D341Med (cell line): ENCODE measurements around the gene ZNF514.
"Not testable (repeated sequence)": the region's sequence is repeated elsewhere in the genome, so short reads cannot be mapped to it uniquely, and the experiment has no call there.

Source experiments
- DNase-seq: peaks from one replicate; pipeline ENCODE4 v3.0.0; 2012; ENCODE audit warnings: low spot score

The ZNF514 gene

GRCh38 chr2:95159690-95160449 is at the start of gene ZNF514:
ZNF514 (minus strand) TSS chr2:95159848; CDS start chr2:95153253, 6,595 bp downstream.
- peak; percentile 91 for DNase-seq

- no peak for DNase-seq
Measured at GRCh38 chr2:95208106-95208505, 48.5 kb upstream of the ZNF514 start.

- peak; percentile 95 for DNase-seq
Measured at GRCh38 chr2:95207111-95207961, 47.7 kb upstream of the ZNF514 start, which contains the start of gene ZNF892. ZNF892 (plus strand) TSS chr2:95207521; CDS start chr2:95207816, 295 bp downstream.

GRCh38 chr2:95206096-95206495 is 46.4 kb upstream of the ZNF514 start:
- DNase-seq: no peak

- DNase-seq: no peak
Measured at GRCh38 chr2:95204396-95204795, 44.7 kb upstream of the ZNF514 start.

GRCh38 chr2:95203911-95204310 is 44.3 kb upstream of the ZNF514 start:
- no peak for DNase-seq

GRCh38 chr2:95192956-95193355 is 33.3 kb upstream of the ZNF514 start:
- DNase-seq: not testable (repeated sequence)

GRCh38 chr2:95185973-95186372 is 26.3 kb upstream of the ZNF514 start:
- no peak for DNase-seq

GRCh38 chr2:95185197-95185596 is 25.5 kb upstream of the ZNF514 start:
- no peak for DNase-seq

- DNase-seq: no peak
Measured at GRCh38 chr2:95181774-95182173, 22.1 kb upstream of the ZNF514 start.

- no peak for DNase-seq
Measured at GRCh38 chr2:95179451-95179850, 19.8 kb upstream of the ZNF514 start.

GRCh38 chr2:95174031-95174542 is 14.4 kb upstream of the ZNF514 start:
- DNase-seq: no peak

- no peak for DNase-seq
Measured at GRCh38 chr2:95171902-95172301, 12.3 kb upstream of the ZNF514 start.

GRCh38 chr2:95166065-95166763 is 6.6 kb upstream of the ZNF514 start:
- no peak for DNase-seq

GRCh38 chr2:95165371-95166064 is 5.9 kb upstream of the ZNF514 start, which contains the start of gene ZNF2:
ZNF2 (plus strand) TSS chr2:95165809; CDS start chr2:95176227, 10,418 bp downstream.
- peak; percentile 96 for DNase-seq

GRCh38 chr2:95165030-95165370 is 5.4 kb upstream of the ZNF514 start:
- DNase-seq: no peak

GRCh38 chr2:95158891-95159619 is 593 bp downstream of the ZNF514 start:
- peak; percentile 75 for DNase-seq

GRCh38 chr2:95158441-95158840 is 1.2 kb downstream of the ZNF514 start:
- peak; percentile 26 for DNase-seq

GRCh38 chr2:95149397-95149984 is 10.2 kb downstream of the ZNF514 start:
- no peak for DNase-seq

- no peak for DNase-seq
Measured at GRCh38 chr2:95143838-95144237, 15.8 kb downstream of the ZNF514 start.
